Ovary (tissue), 3 donors: ENCODE results near the gene ADAMTS2.

Experiments
- CTCF ChIP-seq, 3 donors: fragments of 450-650 bp in 2 of 3; fragments of 200-600 bp in 1 of 3; IDR thresholded peaks; one replicate each; pipeline versions ENCODE4 v1.5.1 to v1.8.0; 2016 to 2022; ENCODE audit warnings: antibody characterized with exemption in 3 of 3, mild to moderate bottlenecking in 1 of 3
- POLR2A ChIP-seq: fragments of 450-650 bp; IDR thresholded peaks from one replicate; pipeline ENCODE4 v1.6.1; 2017; ENCODE audit warnings: antibody characterized with exemption, mild to moderate bottlenecking, moderate library complexity
- donor health status: DM: no; HTN: no; CAD: no.

GRCh38 chr5:179327021-179327735, 18.1 kb downstream of the ADAMTS2 start:
- TF ChIP-seq CTCF (IDR thresholded peaks at IDR 0.05) = no peak
- no peak for TF ChIP-seq POLR2A
